HG03460 (cell line): Measurements from ENCODE around the gene NOSIP.

Source experiments
- ATAC-seq: cut with Tn5 transposase; IDR thresholded peaks from one replicate; pipeline ENCODE4 v1.9.1; 2021; ENCODE audit not compliant: unreplicated experiment

NOSIP gene

GRCh38 chr19:49595819-49596404, 15.6 kb upstream of the NOSIP start:
- no peak for ATAC-seq

DNA sequence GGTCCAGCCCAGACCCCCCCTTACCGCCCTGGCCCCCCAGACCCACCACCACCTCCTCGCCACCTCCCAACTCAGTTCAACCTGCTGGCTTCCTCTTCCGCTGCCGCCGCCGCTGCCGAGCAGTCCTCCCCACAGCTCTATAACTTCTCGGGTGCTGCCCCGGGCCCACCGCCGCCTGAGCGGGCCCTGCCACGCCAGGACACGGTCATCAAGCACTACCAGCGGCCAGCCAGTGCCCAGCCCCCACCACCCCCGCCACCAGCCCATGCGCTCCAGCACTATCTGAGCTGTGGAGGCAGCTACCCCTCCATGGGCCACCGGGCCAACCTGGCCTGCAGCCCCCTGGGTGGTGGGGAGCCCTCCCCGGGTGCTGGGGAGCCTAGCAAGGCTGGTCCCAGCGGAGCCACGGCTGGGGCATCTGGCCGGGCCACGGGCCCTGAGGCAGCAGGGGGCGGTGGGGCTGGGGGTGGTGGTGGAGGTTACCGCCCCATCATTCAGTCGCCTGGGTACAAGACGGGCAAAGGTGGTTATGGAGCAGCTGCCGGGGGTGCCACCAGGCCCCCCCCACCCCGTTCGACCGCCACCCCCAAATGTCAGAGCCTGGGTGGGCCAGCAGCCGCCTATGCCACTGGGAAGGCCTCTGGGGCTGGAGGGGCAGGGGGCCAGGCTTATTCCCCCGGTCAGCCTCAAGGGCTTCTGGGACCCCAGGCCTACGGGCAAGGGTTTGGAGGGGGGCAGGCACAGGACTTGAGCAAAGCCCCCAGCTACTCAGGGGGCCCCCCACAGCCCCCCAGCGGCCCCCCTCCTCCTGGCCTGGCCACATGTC, 14.8 kb upstream of the NOSIP start:
- no peak for ATAC-seq

GRCh38 chr19:49594157-49594992, 14.0 kb upstream of the NOSIP start:
- no peak for ATAC-seq

DNA sequence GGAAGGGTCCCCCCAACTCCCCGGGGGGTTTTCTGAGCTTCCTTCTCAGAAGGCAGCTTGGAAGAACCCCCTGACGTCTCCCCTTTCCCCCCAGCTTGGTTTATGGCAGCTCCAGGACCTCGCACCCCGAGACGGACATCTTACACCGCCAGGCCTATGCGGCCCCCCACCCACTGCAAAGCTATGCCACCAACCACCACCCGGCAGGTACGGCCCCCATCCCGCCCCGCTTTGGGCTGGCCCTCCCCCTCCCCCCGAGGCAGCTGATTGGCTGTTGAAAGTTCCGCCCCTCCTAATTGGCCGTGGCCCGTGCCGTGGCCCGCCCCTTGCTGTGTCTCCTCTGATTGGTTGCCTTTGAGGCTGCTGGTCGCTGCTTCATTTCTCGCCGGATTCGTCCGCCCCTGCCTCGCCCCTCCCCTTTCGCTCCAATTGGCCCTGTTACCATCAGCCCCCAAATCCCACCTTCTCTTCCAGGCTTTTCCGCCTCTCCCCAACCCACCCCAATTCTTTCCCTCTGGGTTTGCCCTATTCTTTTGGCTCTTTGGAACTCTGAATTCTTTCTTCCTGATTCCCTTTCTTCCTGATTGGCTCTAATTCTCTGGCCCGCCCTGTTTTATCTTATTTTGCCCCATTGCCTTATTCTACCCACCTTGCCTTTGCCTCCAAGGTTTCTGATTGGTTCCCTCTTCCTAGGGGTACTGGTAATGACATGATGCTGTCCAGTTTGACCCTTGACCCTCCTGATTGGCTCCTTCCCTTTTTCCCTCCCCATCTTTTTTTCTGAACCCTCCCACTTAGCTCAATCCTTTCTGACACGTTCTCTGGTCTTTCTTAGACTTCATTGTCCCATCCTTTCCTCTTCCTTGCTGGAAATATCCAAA, 13.1 kb upstream of the NOSIP start:
- ATAC-seq = peak; percentile 37

DNA sequence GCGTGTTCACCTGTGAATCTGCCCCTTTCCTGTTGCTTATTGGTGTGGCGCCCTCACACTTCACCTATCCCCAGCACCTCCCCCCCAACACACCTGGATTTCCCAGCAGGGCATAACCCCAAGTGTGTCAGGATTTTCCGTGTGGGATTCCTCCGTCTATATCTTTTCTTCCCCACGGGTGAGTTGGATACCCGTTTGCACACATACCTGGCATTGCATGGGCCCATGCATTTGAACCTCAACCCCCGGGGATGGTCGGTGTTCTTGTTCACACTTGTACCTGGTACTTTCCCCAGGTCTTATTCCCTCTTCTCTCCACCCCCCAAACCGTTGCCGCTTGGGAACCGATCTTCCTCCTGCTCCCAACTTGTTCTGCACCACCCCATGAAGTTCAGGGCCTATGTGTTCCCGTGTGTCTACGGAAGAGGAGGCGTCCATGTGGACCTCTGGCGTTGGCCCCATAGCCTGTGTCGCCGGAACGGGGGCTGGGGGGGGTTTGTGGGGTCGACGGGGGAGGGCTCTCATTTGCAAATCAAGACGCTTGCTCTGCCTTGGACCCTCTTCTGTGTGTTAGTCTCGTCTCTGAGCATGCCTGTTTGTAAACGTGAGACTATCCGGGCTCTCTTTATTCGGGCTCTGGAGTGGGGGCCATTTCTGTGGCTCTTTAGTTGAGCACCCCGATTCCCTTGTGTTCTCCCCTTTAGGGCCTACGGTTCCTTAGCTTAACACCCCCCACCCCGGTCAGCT, 12.3 kb upstream of the NOSIP start:
- no peak for ATAC-seq

GRCh38 chr19:49591731-49592485, 11.6 kb upstream of the NOSIP start:
- ATAC-seq = no peak

DNA sequence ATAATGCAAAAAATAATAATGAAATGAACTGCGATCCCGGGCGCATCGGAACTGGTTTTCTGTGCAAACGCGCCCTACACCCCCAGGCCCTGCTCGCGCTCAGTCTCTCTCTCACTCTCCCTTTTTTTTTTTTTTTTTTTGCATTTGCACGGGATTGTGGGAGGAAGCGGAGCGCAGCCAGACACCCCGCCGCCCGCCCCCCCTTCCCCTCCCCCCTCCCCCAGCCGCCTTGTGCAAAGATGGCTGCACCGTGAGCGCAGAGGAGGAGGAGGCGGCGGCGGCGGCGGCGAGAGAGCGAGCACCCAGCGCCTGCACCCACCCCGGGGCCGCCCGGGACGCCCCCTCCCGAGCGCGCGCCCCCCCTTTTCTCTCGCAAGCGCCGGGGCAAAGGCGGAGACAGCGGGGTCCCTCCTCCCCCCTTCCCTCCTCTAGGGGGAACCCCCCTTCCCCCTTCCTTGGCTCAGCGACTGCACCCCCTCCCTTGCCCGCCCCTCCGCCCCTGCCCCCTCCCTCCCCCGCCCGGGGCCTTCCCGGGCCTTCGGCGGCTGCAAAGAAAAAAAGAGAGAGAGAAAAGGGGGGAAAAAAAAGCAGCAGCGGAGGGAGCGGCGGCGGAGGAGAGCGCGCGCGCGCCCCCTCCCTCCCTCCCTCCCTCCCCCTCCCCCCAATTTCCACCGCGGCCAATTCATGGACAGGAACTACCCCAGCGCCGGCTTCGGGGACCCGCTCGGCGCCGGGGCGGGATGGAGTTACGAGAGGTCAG, 10.8 kb upstream of the NOSIP start, which contains the start of gene PRR12:
PRR12 (plus strand) TSS at position 212 of the 760 bp plus-strand sequence; CDS start at position 685, 473 bp downstream.
- no peak for ATAC-seq

- peak; percentile 57 for ATAC-seq
These were observed 10.0 kb upstream of the NOSIP start for GRCh38 chr19:49590071-49590970.

GRCh38 chr19:49589502-49589905, 9.1 kb upstream of the NOSIP start:
- no peak for ATAC-seq

DNA sequence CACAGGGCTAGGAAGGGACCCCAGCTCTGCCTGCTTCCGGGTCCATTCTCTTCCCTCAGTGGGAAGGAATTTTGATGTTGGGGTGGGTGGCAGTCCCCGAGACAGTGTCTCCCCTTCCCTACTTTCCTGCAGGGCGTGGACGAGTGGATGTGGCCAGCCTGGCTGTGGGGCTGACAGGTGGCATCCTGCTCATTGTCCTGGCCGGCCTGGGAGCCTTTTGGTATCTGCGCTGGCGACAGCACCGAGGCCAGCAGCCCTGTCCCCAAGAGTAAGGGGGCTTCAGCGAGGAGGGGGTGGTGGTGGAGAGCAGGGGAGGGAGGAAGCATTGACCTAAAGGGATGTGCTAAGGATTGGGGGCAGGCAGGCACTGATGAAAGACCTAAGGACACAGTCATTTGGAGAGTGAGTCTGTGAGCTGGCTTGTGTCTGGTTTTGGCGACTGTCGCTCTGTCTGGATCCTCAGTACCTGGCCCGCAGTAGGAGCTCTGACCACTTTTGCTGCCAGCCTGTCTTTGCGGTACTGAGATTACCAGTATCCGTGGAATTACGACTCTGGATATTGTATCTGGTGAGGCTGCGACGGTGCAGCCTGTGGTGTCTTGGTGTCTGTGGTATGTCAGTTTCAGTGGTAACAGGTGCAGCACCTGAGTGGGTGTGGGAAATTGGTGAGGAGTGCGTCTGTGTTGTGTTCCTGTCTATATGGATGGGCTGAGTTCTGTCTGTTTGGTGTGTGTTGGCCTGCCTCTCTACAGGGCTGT, 8.2 kb upstream of the NOSIP start:
- no peak for ATAC-seq

- ATAC-seq = no peak
These were observed 6.9 kb upstream of the NOSIP start for GRCh38 chr19:49587227-49587626.

DNA sequence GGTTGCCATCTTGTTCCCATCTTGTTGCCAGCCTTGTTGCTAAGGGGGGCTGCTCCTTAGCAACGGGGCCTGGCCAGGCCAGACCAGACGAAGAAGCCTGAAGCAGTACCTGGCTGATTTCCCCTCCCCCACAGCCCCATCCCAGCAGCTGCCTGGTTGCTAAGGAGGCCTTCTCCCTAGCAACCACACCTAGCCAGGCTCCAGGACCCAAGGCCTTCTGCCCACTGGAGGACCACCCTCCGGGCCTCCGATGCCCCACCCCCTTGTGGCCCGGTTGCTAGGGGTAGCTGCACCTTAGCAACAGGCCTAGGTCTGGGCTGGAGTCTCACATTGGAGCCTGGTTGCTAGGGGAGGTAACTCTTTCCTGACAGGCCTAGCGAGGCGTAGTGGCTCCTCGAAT, 4.7 kb upstream of the NOSIP start:
- ATAC-seq = no peak

GRCh38 chr19:49583239-49583638, 2.9 kb upstream of the NOSIP start:
- no peak for ATAC-seq

- ATAC-seq = no peak
These were observed 702 bp upstream of the NOSIP start, which contains the start of gene PRRG2 for GRCh38 chr19:49581007-49581508. PRRG2 (plus strand) TSS chr19:49581316; CDS start chr19:49583220, 1,904 bp downstream.

GRCh38 chr19:49579947-49580263, 451 bp downstream of the NOSIP start:
- peak; percentile 23 for ATAC-seq

DNA sequence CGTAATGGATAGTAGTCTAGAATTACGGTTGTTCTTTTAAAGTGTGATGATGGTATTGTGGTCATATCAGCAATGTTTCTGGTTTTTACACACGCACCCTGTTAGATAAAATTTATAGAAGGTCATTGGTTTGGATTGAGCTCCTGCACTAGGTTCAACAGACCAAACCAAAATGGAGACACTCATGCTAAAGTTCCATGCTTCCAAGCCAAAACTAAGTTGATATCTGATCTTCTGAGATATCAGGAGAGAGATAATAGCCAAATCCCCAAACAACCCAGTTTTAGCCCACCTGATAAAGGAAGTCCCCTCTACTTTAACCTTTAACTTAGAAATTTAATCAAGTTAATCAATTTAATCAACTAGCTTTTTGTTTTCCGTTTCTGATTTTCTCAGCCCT, 1.2 kb downstream of the NOSIP start:
- no peak for ATAC-seq
